Measurements from ENCODE around the gene HOXA13.
A peak's percentile ranks its signal among the peaks of the same experiment; 100 is the strongest.

Gene HOXA13

DNA sequence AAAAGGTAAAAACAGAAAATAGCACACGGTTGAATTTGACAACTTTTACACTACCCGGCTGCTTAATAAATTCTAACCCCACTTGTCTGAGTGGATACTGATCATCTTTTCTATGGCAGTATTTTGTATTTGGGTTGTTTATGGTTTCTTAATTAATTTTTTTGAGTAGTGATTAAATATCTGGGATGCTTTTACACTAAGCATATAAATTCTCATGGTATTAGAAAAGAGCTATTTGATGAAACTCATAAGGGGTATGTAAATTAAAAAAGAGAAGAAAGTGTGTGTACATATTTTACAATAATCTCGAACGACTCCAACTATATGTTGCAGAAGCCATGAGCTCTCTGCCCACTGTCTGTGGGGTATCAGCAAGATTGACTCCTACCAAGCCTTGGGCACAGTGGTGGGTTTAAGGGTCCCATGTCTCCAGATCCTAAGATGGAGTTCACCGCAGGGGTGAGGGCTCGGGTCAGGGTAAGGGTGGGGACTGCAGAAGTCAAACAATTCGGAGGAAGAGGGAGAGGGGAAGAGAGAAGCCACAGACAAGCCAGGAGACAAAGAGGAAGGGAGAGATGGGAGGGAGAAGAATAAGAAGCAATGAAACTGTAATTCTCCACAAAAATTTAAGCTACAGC is 7.6 kb upstream of the HOXA13 start:
- DNase-seq (ENCODE audit: low read depth in 3 of 3): no peak

DNA sequence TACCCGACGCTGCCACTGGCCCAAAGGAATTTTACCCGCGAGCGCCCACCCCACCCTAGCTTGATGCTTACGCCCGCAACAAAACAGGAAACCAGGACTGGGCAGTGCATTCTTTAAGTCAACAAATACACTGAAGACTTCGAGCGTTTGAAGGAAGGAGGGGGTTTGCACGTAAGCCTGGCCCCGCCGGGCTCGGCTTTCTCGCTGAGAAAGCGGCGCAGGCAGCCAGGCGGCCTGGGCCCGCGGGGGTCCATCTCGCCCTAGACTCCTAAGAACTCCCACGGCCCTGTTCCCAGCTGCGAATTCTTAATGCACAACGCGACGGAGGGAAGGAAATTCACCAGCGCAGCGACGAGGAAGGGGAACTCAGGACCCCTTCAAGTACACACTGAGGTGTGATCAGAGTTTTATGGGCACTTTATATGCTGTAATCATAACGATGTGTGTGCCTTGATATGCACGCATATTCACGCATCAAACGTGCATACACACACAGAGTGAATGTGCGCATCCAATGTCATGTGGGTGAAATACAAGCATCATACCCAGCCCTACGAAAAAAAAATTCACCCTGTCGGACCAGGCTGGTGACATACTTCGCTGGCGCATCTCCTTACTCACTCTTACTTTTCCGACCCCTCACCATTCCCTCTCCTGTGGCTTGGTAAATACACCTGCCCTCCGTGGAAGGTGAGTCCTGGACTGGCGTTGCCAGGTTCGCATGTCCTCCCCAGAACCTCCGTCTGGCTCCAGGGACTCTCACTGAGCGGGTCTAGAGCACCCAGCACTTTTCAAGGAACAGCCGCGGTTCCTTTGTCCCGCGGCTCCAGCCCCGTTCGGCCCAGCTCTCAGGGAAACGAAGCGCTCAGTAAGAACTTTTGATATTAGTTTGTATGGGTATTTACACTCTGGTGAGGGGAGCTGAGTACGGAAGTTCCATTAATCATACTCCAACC is 5.7 kb upstream of the HOXA13 start:
- DNase-seq (ENCODE audit: low read depth in 3 of 3): no peak

DNA sequence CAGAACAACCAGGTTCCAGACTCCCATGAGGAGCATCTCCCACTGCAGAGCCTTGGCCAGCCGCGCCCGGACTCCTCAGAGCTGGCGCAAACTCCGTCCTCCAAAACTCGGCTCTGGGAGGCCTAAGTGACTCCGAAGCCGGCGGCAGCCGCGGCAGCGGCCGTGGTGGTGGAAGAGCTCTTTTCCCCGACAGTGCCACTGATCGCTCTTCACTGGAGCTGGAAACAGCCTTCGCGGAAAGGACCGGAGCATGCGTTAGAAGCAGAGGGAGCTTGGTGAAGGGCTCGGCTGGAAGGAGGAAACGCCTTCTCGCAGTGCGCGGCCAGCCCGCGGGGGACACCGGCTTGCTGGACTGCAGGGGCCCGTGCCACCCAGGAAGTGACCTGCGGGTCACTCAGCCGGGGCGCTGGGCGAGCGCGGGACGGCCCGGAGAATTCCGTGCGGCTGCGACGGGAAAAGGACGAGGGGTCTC is 5.0 kb upstream of the HOXA13 start:
- no peak for DNase-seq (ENCODE audit: low read depth in 3 of 3)

DNA sequence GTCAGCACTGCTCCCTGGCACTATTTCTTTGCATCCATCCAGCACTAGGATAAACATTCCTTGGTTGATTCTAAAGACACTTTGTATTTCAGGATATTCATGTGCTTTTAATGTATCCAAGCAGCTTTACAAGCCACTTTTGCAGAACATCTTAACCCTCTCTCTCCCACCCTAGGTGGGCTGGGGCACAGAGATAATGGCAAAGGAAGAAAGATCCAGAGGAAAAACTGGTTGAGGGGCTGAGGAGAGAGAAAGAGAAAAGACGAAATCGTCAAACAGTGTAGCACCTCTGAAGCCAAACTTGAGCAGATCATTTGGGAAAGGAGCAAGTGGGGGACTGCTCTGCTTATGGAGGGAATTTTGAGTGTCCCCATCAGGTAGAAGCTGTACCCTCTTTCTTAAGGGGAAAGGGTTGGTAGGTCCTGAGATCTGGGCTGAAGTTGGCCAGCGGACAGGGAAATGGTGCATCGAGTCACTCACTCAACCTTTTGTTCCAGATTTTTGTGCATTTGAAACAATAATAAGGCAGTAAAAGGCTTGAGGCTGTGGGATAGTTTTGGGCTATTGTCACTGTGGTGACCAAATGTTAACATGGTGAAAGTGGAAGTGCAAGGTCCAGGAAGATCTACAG is 4.2 kb upstream of the HOXA13 start:
- DNase-seq (ENCODE audit: low read depth in 3 of 3): no peak

DNA sequence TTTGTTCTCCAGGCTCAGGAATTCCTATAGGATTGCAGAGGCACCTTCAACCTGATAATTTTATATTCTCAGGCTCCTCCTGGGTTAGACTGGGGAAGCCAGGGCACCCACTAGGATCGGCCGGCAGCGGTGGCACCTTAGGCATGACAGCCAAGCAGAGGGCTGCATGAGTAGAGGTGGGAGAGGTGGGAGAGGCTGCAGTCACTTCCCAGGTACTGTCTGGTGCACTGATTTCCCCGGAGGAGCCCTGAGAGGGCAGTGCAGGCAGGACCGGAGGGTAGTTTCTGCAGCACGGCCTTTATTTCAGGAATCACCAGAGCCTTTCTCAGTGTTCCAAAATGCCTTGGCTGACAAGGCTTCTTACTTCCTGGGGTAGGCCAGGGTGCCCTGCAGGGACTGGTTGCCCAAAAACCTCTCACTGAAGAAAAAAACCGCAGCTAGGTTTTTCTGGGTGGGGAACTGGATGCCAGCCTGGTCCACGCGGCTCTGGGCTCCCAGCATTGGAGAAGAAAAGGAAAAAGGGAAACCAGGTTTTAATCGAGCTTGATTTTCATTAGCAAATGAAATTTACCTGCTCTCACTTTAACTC is 3.6 kb upstream of the HOXA13 start:
- no peak for DNase-seq (ENCODE audit: low read depth in 3 of 3)

DNA sequence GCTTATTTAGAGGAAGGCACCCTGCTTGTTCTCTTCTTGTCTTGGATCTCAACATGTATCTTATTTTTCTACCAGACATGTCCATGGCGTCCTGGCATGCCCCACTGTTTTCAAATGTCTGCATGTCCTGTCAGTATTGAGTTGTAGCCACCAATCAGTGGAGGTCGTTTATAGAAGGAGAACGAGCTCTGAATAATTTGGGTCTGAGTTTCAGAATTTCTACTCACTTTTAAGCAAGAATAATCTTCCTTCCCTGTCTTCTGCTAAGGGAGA is 2.9 kb upstream of the HOXA13 start:
- no peak for DNase-seq (ENCODE audit: low read depth in 3 of 3)

DNA sequence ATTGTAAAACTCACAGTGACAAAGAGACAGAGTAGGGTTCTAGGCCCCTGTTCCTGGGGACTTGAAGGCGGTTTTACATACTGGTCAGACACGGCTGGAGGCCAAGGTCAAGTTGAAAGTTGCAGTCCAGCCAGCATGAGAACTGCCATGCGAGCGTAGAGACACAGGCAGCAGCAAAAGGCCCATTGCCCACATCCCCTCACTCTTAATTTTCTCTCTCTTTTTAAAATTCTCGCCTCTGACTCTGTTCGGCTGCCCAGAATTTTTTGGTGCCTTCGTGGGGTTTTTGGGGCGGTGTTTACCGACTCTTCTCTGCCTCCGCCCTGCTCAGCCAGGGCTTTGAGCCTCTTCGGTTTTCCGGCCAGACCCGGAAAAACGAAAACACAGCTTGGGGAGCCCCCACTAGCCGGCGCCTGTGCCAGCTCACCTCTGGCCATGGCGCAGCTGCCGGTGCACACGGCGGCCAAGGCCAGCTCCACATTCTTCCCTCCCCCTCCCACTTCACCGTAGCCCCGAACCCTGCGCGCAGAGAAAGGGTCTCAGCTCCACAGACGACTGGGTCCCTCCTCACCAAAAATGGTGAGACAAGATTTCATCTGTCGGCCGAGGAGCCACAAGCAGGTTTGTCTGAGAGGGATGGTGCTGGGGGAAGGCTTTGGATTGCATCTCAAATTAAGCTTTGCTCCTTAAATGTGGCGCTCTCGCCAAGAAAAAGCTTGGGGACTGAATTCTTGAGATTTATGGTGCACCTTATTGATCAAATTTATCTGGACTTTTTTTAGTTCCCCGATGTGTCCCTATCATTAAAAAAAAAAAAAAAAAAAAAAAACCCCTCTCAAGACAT is 2.3 kb upstream of the HOXA13 start:
- no peak for DNase-seq (ENCODE audit: low read depth in 3 of 3)

DNA sequence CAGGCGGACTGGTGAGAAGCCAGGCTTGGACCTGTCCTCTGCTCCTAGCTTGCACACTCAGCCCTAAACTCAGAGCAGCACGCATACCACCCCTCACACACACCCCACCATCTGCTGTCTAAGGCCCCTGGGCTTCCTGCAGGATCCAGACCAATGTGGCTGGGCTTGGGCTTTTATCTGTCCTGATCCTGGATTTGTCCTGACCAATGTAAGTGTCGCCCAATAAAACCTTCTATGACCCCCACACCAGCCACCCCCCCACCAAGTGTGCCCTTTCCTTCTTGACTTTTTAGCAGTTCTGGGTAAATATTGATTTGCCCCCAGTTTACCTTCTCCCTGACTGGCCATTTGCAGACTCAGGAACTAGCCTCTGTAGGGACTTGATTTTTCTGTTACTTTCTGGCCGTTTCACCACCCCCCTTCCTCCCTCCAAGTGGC is 1.7 kb upstream of the HOXA13 start:
- no peak for DNase-seq (ENCODE audit: low read depth in 3 of 3)

DNA sequence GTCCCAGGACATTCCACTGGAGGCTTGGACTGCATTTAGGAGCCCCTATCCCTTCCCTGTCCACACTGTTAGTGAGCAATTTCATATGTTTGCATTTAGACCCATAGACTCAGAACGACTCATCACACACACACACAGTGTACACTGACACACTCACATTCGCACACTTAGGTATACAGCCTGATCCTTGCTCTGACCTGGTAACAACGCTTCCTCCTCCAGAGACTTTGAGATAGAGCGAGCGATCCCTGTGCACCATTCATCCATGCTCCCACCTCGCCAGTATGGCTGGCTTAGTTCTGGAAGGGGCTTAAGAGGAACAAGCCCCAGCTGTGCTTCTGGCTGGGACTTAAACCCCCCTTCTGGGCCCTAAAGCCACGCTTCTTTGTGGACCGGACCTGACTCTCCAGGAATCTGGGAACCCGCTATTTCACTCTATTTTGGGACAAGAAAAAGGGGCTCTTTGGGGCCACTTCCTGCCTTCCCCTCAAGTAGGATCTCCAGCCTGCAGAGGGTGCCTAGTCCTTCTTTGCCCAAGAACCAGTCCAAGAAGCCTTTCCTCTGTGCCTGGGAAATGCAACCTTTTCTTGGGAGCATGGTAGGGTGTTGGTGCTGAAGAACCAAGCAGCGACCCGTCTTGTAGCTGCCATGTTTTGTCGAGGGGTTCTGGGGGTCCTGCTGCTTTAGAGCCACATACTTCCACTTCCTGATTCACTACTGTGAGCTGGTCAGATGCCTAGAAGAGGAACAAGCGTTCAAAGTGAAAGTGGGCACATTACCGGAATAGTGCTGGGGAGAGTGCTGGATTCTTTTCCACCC is 1.1 kb upstream of the HOXA13 start:
- DNase-seq (ENCODE audit: low read depth in 3 of 3): no peak

DNA sequence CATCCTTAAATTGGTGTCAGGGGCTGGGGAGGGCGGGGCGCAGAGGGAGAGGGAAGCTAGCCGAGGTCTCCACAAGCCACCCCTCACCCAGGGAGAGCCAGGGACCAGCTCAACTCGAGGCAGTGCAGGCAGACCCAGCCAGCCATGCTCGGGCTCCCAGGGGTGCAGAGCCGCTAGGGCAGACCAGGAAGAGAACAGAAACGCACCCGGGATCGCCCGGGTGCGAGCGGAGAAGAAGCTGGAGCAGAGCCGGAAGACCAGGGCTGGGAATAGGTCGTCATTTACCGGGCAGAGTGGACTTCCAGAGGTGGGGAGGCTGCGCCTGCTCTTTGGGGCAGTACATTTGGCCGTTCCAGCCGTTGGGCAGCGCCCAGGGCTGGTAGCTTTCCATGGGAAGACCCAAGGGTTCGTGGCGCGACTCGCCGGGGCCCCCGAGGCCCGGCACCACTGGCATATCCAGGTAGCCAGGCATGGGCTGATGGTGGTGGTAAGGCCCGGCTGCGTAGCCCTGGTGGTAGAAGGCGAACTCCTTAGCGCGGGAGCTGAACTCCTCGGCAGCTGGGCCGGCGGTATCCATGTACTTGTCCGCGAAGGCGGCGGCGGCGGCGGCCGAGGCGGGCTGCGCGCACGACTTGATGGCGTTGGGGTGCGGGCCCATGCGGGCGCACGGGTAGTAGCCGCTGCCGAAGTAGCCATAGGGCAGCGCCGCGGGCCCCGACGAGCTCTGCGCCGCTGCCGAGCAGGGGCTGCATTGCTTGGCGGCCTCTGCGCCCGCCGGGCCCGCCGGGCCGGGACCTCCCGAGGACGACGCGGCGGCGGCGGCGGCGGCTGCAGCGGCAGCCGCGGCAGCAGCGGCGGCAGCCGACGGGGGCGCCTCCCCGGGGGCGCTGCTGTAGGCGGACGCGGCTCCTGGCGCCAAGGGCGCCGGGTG is 755 bp downstream of the HOXA13 start:
- DNase-seq (ENCODE audit: low read depth in 3 of 3): no peak

DNA sequence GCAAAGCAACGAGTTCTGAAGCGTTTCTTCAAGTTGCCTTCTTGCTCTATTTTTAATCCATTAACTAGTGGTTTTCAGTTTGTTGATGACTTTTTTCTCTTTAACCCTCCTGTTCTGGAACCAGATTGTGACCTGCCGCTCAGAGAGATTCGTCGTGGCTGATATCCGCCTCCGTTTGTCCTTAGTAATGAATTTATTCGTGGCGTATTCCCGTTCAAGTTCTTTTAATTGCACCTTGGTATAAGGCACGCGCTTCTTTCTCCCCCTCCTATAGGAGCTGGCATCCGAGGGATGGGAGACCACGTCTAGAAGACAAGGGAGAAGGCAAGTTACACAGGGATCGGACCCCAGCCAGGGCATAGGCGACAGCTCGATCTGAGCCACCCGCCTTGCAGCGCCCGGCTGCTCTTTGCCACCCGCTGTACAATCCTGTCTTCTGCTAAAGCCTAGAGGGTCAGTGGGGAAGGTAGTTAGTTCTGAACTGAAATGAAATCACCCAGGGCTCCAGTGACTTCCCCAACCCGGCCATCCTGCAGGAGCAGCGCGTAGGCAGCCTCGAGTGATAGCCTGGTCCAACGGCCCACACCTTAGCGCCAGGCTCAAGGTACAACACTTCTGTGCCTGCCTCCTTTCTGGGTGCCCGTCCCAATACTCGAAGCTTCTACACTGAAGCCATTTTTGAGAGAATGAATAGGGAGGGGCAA is 1.6 kb downstream of the HOXA13 start:
- DNase-seq (ENCODE audit: low read depth in 3 of 3): no peak

DNA sequence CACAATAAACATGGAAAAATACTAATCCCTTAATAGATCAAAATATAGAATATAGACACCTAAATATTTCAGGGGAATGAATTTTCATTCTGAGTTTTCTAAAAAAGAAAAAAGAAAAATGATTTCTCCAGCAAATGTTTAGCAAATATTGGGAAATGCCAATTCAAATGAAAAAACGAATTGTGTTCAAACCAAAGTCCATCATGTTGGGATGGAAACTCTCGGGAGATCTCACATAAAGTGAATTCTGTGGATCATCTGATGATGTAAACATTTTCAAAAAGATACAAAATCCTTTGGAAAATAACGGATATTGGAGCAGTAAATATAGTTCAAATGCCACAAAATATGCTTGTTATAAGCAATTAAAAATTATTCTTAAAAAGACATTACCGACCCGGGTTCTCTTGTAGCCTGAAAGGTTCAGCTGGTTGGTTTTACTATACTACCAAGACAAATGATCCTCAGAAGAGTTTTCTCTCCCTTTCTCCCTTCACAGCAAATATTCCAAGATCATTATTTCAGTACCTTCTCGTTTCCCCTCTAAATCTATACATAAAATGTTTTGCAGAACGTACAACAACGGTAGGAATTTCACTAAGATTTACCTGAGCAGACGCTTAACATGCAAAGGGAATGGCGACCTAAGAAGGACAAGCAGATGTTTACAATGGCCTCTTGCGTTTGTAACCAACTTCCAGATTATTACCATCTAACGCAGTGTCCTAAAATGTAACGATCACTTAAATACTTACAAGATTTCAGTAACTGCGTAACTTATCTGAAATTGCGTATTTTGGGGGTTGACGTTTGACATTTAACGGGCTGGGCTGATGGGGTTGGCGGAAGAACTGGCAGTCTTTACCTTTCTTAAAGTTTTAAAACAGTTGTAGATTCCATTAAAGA is 2.5 kb downstream of the HOXA13 start:
- no peak for DNase-seq (ENCODE audit: low read depth in 3 of 3)

DNA sequence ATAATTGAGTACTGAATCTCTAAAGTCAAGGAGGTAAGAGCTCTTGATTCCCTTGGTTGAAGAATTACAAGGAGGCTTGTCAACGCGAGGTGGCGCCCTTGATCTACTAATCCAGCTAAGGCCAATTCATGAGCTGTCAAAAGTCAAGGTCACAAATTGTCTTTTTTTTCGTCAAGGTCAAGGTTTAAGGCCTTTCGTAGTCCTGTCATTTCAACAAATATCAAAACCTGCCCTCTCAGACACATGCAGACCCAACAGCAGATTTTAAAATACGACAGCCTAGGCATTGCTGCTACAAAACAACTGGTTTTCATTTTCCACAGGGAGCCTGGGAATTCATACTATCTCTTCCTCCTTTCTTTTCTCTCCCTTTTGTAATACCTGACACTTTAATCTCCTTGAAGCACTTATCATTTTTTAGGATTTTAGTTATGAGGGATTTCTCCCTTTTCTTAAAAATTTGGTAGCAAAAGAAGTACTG is 3.6 kb downstream of the HOXA13 start:
- peak; percentile 67 to 76 (median 74) for DNase-seq (ENCODE audit: low read depth in 3 of 3)

DNA sequence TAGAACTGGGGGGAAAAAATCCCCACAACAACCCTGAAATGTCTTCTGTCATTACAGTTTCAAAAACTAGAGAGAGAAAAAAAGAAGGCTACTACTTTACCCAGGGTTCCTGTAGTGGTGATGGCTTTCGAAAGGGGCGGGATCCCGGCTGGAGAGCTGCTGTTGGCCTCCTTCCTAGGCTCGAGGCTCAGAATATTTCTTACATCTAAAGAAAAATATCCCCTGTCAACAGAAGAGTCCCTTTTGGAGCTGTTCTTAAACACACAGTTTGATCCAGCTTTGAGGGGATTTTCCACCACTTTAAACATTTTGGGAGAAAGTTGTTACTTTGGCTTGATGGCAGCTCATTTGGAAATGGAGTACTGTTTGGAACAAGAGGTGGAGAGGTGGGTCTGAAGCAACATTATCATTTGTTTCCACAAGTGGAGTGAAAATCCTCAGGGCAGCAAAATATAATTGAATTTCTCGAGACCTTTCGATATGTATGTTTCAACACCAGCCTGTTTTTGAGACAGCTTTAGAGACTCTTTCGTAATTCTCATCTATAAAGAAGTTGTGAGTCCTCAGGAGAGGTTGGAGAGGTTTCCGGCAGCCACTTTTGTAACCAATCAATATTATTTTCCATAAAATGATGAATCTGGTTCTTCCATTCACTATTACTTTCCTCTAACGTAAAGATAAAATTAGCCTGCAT is 5.1 kb downstream of the HOXA13 start:
- no peak for DNase-seq (ENCODE audit: low read depth in 3 of 3)

DNA sequence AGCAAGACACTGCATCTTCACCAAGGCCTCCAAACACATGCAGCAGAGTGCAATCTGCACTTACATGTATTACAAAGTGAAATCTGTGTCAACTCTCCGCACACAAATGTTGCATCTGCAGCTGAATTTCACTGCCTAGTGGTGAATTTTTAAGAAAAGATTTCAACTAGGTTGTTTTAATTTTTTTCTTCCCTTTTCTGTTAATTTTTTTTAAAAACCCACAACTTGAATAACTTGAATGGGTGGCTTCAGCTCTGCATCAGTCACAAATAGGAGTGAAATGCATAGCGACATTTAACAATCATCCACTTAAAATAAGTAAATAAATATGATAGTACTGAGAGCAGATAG is 5.9 kb downstream of the HOXA13 start:
- no peak for DNase-seq (ENCODE audit: low read depth in 3 of 3)

DNA sequence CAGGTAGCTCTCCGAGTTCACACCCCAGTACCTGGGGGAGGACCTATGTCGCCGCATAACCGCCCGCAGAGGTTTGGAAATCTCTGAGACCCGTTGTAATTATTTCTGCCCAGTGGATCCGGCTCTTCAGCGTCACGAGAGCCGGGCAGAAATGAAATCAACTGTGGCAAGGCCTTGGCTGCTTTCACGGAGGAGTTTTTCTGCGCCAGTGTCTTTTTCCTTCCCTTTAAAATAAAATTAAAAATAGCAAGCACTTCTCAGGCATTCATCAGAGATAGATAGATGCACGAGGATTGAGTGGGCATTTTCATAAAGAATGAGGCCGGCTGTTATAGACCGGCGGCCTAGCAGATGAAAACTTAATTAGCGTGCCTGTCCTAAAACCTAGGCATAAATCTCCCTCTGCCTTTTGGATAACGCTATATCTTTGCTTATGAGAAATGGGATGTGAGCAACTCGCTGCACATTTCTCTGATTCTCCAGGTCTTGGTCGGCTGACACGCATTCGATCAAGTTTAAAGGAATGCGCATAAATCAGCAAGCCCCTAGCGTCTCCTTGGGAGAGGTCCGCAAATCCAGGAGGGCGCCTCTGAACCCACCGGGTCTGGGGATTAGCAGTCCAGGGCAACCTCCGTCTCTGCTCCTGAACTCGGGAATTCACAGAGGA is 6.4 kb downstream of the HOXA13 start:
- DNase-seq (ENCODE audit: low read depth in 3 of 3): no peak

Measured in stimulated activated CD4-positive, alpha-beta T cell treated with anti-CD3 and anti-CD28 coated beads, TNF-alpha, amount 100 ng/mL, for 48 hours (primary cell).